HG03469 (cell line): ENCODE data around the gene CLCN7.

Experiments used
- ATAC-seq: cut with Tn5 transposase; IDR thresholded peaks from one replicate; pipeline ENCODE4 v1.9.1; 2021; ENCODE audit warnings: mild to moderate bottlenecking, moderate library complexity, moderate number of reproducible peaks; ENCODE audit not compliant: unreplicated experiment

CLCN7 gene, protein sequence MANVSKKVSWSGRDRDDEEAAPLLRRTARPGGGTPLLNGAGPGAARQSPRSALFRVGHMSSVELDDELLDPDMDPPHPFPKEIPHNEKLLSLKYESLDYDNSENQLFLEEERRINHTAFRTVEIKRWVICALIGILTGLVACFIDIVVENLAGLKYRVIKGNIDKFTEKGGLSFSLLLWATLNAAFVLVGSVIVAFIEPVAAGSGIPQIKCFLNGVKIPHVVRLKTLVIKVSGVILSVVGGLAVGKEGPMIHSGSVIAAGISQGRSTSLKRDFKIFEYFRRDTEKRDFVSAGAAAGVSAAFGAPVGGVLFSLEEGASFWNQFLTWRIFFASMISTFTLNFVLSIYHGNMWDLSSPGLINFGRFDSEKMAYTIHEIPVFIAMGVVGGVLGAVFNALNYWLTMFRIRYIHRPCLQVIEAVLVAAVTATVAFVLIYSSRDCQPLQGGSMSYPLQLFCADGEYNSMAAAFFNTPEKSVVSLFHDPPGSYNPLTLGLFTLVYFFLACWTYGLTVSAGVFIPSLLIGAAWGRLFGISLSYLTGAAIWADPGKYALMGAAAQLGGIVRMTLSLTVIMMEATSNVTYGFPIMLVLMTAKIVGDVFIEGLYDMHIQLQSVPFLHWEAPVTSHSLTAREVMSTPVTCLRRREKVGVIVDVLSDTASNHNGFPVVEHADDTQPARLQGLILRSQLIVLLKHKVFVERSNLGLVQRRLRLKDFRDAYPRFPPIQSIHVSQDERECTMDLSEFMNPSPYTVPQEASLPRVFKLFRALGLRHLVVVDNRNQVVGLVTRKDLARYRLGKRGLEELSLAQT

DNA sequence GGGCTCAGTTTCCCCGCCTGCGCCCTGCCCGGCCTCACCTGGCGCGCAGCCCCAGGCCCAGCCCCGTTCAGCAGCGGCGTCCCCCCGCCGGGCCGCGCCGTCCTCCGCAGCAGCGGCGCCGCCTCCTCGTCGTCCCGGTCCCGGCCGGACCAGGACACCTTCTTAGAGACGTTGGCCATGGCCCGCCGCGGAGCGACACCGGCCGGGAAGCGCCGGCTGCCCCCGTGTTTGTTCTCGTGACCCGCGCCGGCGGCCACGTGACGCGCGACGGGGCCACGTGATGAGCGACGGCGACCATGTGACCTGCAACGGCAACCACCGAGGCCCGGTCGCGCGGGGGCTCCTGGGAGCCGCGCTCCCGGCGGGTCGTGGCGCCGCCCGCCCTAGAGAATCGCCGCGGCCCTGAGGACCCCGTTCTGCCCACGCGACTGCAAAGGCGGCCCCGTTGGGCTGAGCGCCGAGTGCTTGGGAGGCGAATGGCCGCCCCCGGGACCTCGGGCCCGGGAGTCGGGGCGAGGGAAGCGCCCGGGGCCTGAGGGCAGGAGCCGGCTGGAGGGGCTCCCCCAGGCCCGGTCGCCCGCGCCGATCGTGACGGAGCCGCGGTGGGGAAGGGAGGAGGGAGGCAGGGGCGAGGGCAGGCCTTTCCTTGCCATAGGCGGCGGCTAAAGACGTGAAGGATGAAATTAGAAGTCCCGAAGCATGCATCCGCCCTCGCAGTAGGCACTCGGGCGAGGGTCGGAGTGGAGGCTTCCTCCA lies at the start of gene CLCN7:
TSS of gene CLCN7 (minus strand) at position 233 of the 756 bp plus-strand sequence. CDS start at position 179, 54 bp downstream.
- peak; percentile 57 for ATAC-seq

DNA sequence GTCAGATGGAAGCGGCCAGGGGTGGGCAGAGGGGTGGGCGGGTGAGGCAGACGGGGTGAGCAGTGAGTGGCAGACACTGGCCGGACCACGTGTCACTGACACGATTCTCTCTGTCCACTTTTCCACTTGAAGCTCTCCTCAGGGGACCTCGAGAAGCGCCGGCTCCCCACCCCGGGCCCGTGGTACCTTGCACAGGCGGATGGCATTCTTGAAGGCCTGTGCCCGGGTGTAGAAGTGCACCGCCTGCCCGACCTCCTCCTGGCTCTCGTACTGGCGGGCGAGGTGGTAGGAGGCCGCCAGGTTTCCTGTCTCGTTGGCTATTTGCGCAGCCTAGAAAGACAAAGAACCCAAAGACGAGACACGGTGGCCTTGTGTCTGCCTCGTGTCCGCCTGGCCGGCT lies 49.5 kb upstream of the CLCN7 start:
- no peak for ATAC-seq

DNA sequence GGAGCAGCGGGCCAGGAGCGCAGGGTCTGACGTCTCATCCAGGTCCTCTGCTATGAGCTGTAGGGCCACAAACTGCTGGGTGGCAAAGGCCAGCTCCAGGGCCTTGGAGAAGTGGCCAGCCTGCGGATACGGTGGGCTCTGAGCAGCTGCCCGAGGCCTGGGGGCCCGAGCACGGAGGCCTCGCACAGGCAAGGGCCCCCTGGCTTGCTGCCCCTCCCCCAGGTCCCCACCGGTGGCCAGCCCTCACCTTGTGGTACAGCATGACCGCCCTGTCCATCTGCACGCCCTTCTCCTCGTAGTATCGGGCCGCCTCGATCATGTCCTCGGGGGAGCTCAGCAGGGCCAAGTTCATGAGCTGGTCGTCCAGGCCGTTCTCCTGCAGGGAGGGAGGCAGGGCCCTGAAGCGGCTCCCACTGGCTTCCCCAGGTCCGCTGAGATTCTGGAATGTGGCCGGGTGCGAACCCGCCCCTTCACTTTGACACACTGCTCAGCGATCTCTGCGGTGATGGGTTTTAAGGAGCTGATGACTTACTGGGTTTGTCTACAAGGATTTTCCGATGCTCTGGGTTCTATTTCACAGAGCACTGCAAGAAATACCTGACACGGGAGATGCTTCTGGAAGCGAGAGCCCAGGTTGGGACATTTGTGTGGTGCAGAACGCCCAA lies 48.9 kb upstream of the CLCN7 start:
- no peak for ATAC-seq

DNA sequence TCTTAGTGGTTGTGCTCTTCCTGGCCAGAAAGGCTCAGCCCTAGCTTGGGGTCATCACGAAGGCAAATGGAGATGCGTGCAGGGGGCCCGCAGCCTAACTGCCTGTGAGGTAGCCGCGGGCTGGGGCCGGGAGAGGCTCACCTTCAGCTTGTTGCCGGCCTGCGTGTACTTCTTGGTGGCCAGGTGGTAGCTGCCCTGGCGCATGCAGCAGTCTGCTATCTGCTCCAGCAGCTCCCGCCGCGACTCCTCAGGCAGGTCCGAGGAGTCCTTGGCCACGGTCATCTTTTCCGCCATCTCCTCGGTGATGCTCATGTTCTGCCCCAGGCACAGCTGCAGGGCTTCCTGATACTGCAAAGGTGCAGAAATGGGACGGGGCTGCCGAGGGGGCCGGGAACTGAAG lies 45.6 kb upstream of the CLCN7 start:
- ATAC-seq, result no peak

DNA sequence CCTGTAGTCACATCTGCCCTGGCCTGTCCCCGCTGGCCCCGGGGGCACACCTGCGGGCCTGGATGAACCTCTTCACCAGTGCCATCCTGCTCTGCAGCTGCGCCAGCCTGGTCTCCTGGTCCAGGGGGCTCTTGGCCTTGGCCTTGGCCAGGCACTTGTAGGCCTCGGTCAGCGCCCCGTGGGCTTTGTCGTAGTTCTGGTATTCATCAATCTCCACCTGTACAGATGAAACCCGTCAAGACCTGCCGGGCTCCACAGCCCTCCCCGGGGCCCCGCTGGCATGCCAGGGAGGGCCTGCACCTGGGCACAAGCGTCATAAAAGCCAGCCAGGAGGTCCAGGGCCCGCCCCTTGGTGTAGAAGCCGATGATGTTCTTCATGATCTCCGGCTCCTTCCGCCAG lies 45.0 kb upstream of the CLCN7 start:
- no peak for ATAC-seq

DNA sequence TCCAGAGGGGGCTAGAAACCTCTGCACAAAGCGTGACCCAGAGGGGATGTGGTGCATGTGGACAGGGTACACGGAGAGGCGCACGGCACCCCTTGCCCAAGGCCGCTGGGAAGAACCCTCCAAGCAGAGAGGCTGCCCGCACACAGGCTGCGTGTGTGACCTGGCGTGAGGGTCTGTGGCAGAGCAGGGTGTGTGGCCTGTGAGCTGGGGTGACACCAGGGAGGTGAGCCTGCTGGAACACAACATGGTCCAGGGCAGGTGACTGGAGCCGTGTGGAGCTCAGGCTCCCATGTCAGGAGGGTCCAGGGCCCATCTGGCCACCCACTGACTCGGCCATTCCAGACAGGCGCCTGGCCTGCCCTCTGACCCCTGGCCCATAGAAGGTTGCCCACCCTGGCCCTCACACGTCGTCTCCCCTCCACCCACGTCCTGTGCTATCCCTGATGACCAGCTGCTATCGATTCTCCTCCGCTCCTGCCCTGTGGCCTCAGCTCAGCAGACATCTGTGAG lies 43.9 kb upstream of the CLCN7 start:
- no peak for ATAC-seq

DNA sequence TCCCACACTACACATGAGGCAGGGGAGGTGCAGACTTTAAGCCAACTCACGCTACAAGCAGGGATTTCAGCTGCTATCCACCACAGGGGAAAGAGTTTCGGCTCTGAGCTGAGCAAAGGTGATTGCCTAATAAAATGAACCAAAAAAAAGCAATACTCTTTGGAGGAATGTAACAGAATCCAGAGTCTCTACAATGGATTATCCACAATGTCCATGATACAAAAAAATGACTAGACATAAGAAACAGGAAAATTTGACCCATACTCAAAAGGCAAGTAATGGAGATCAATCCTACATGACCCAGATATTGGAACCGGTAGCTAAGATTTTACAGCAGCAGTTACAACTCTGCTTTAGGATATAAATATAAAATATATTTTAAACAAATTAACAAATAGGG lies 39.7 kb upstream of the CLCN7 start:
- ATAC-seq, result no peak

DNA sequence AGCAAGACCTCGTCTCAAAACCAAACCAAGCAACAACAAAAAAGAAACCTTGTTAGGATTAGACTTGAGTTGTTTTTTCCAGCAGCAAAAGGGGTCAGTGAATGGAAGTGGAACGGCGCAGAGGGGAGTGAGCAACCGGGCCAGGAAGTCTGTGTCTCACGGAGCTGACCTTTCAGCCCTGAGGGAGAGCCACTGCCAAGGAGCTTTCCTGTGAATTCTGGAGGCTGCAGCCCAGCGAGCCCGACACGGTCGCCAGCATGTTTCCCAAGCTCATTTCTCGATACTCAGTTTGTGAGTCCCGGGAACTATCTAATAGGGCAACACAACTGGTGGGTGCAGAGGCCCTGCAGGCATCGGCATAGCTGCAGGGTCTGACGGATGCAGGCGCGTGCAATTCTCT lies 37.9 kb upstream of the CLCN7 start:
- no peak for ATAC-seq

DNA sequence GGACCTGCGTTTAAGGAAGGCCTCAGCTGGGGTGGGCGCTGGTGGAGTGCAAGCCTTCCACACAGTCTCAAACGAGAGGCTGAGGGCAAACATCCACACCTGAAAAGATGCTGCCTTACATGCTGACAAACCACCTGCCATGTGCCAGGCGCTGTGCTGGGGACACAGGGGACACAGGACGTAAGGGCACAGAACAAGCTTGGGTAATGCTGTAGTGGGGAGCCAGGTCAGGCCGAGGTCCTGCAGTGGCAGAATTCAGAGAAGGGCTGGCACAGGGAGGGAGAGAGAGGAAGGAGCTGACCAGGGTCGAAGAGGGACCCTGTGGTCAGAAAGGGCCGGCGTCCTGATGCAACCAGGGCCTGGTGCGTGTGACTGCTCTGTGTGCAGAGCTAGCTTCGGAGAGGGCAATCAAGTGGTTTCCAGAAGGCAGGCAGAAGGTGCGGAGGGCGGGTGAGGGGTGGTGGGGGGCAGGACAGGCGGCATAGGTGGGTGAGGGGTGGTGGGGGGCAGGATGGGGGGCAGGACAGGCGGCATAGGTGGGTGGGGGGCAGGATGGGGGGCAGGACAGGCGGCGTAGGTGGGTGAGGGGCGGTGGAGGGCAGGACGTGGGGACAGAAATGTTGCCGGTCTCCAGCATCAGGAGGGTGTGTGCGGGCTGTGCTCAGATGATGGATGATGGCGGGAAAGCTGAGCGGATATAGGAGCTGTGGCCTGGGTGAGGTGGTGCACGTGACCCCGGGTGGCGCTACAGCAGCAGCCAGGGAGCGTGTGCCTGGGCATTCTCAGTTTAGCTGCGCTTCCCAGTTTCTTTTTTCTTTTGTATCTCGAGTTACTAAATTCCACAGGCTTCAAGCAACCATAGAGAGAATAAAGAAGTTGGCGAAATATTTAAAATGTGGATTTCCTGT lies 37.1 kb upstream of the CLCN7 start:
- no peak for ATAC-seq

DNA sequence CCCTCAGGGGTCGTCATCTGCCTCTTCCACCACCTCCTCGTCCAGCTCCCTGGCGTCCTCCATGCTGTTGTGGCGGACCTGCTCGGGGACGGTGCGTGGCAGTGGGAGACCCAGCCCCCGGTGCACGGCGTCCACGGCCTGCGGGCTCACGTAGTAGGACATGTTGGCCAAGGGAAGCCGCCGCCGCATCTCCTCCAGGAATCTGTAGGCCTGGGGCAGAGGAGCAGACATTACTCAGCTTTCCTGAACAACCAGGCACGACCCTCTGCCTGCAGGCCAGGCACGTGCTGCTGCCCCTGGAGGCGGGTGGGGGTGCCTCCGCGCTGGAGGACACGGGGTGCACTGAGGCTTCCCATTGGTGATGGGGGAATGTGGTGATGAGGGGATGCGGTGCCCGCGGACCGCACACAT lies 36.1 kb upstream of the CLCN7 start:
- ATAC-seq, result no peak

DNA sequence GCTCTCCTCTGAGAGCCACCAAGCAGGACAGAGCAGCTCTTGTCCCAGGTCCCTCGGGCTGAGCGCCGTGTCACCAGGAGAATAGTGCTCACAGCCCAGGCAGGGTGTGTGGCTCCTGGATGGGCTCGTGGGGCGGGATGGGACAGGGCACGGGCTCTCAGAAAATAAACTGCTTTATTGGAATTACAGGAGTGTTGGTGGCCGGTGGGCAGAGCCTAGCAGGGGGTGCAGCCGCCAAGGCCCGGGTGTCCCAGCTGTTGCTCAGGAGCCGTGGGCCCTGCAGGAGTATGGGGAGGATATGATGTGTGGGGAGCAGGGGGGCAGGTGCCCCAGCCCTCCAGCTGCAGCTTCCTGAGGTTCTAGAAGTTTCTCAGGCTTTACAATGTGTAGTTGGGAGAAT lies 35.4 kb upstream of the CLCN7 start:
- ATAC-seq, result no peak

DNA sequence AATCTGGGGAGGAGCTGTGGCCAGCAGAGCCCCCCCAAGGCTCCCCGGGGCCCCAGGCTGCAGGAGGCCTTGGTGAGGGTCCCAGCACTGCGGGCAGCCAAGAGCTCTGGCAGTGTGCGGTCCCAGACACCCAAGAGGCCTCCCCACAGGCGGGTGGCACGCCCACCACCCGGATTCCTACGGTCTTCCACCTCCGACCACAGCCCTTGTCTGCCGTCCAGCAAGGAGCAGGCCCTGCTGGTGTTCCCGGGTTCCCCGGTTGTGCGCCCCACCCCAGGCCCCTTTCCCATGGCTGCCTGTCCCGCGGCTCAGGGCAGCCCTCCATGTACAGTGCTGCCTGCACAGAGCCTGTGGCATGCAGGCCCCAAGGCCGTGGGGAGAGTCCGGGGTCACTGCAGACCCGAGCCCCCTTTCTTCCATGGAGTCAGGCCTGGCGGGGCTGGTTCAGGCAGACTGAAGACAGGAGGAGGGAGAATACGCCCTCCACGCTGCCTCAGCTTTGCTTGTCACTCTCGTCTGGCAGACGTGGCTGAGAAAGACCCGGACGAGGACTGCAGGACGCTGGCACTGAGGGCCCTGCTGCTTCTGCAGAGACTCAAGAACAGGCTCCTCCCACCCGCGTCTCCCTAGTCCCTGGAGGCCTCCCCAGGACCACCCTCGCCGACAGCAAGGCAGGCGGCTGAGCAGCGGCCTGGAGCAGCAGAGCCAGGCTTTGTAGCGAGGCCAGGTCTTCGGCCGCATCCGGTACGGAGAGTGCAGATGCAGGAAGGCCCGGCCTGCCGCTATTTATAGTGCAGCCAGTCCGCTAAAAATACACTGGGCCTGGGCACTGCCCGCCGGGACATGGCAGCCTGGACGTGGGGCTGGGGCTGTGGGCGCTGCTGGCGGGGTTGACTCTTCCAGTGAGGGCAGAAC lies 34.7 kb upstream of the CLCN7 start:
- no peak for ATAC-seq

DNA sequence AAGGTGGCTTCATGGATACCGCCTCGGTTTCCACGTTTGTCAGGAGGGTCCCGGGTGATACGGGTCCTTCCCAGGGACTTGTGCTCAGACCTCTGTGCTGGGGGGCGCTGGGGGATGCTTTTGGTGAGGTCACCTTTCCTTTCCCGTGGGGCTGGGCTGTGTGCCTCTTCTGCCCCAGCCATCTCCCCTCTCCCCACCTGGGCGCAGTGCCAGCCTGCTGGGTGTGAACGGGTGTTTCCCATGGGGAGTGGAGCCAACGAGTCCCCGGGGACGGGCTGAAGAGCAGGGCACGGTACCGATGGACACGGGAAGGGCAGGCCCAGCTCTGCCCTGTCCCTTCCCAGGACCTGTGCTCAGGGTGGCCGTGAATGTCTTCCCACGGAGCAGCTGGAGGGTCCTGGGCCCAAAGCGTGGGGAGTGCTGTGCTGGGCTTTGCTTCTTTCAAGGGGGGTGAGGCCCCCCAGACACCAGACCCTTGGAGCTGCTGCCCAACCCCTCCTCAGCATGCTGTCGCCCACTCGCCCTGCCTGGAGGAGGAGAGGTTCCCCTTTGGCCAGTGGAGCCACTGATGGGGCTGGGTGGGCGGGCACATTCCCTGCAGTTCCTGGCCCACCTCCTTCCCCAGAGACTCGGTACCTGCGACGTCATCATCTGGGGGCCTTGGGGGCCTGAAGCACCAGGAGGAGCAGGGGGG lies 33.8 kb upstream of the CLCN7 start:
- ATAC-seq, result no peak

DNA sequence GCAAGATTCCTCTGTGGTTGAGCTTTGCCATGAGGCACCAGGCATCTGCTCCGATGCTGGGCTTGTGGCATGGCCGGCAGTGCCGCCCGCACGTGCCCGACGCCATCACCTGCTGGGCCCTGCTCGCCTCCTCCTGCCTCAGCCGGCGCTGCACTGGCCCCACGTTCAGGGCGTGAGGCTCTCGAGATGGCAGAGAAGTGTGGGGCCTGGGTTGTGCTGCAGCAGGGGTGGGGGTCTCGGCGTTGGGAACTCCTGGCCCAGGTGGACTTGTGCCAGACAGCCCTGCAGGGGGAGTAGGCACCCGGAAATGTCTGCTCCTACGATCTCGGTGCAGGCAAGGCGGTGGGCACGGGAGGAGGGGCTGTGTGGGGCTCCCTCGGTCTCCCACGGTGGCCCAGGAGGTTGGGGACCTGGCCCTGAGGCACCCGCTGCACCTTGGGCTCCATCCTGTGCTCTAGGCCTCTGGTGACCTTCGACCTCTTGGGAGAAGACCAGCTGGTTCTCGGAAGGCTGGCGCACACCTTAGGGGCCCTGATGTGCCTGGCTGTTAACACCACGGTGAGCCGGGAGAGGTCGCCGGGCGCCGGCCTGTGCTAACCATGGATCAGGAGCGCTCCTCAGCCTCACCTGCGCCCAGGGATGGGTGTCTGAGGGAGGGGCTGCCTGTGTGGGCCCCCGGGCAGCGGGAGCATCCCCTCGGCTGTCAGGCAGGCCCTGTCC lies 31.8 kb upstream of the CLCN7 start:
- no peak for ATAC-seq

DNA sequence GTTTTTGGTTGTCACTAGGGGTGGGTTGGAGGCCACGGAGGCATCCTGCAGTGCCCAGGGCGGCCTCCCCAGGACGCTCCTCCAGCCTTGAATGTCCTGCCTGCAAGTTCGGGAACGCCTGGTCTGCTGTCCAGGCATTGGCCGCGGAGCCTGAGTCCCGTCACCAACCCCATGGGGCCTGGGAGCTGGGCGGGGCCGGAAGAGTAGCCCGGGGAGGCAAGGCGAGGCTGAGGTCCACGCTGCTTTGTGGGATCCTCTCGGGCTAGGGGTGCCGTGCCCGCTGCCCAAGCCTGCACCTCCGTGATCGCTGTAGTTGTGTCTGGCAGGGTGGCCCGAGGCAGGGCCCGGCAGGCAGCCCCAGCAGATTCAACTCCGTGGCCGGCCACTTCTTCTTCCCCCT lies 31.1 kb upstream of the CLCN7 start:
- ATAC-seq, result no peak

DNA sequence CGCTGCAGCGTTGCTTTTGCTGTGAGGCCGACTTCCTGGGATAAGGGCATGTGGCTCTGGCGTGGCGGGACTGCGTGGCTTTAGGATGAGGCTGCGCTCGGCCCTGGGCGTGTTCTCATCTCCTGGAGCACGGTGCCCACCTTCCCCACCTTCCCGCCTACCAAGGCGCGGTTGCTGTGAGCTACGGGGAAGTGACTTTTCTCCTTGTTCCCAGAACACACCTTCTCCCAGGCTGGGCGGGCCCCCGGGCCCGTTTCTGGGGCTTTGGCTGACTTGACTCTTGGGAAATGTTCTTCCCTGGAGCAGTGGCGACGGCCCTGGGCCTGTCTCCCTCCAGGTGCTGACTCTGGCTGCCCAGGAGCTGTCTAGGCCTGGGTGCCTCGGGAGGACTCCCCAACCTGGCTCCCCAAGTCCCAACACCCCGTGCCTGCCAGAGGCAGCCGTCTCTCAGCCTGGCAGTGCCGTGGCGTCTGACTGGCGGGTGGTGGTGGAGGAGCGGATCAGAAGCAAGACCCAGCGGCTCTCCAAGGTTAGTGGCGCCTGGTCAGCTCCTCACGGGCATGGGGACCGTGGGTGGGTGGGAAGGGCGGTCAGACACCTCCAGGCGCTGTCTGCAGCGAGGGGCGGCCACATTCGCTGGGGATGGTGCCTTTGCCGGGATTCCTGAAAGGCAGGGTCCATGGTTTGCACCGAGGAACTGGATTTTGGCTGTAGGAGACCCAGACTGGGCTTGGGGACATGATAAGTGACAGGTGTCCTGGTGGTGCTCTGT lies 30.4 kb upstream of the CLCN7 start:
- no peak for ATAC-seq
